ENCODE measurements around the gene LIPC.

DNA sequence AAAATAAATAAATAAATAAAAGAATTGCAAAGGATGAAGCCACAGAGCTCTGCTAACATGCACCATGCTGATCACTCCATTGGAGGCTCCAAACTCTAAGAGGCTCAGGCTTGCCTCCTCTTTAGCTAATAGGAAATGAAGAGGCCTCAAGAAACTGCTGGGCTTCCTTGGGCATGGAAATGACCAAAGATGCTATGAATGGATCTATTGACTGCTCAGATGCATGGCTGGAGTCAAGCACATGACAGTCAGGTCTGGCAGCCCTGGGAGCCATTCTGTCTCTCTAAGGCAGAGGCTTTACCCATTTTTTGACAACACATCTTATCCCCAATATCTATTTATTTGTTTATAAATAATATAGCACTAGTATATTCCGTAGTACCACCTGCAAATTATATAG, 5.3 kb upstream of the LIPC start:
- TF ChIP-seq CREB1 (CRISPR knock-in tag; IDR thresholded peaks at IDR 0.05) = no peak
- no peak for TF ChIP-seq TCF7 (CRISPR knock-in tag; IDR thresholded peaks at IDR 0.05; ENCODE audit: low read depth)
- no peak for TF ChIP-seq NFE2L1 (CRISPR knock-in tag; IDR thresholded peaks at IDR 0.05)
- TF ChIP-seq, protein P1, sequence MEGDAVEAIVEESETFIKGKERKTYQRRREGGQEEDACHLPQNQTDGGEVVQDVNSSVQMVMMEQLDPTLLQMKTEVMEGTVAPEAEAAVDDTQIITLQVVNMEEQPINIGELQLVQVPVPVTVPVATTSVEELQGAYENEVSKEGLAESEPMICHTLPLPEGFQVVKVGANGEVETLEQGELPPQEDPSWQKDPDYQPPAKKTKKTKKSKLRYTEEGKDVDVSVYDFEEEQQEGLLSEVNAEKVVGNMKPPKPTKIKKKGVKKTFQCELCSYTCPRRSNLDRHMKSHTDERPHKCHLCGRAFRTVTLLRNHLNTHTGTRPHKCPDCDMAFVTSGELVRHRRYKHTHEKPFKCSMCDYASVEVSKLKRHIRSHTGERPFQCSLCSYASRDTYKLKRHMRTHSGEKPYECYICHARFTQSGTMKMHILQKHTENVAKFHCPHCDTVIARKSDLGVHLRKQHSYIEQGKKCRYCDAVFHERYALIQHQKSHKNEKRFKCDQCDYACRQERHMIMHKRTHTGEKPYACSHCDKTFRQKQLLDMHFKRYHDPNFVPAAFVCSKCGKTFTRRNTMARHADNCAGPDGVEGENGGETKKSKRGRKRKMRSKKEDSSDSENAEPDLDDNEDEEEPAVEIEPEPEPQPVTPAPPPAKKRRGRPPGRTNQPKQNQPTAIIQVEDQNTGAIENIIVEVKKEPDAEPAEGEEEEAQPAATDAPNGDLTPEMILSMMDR (IDR thresholded peaks at IDR 0.05) = no peak
- no peak for TF ChIP-seq TEAD1 (CRISPR knock-in tag; IDR thresholded peaks at IDR 0.05)
- no peak for TF ChIP-seq ZNF121 (CRISPR knock-in tag; IDR thresholded peaks at IDR 0.05)
- TF ChIP-seq GRHL2 (CRISPR knock-in tag; IDR thresholded peaks at IDR 0.05; ENCODE audit: insufficient replicate concordance, severe bottlenecking) = no peak
- TF ChIP-seq NFYB (CRISPR knock-in tag; conservative IDR thresholded peaks at IDR 0.05; ENCODE audit: low read depth) = no peak
- no peak for TF ChIP-seq GABPB1 (CRISPR knock-in tag; IDR thresholded peaks at IDR 0.05)
- no peak for TF ChIP-seq MYBL2 (CRISPR knock-in tag; IDR thresholded peaks at IDR 0.05)
- TF ChIP-seq, protein P2, sequence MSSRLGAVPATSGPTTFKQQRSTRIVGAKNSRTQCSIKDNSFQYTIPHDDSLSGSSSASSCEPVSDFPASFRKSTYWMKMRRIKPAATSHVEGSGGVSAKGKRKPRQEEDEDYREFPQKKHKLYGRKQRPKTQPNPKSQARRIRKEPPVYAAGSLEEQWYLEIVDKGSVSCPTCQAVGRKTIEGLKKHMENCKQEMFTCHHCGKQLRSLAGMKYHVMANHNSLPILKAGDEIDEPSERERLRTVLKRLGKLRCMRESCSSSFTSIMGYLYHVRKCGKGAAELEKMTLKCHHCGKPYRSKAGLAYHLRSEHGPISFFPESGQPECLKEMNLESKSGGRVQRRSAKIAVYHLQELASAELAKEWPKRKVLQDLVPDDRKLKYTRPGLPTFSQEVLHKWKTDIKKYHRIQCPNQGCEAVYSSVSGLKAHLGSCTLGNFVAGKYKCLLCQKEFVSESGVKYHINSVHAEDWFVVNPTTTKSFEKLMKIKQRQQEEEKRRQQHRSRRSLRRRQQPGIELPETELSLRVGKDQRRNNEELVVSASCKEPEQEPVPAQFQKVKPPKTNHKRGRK (CRISPR knock-in tag; IDR thresholded peaks at IDR 0.05; ENCODE audit: borderline replicate concordance) = no peak
- TF ChIP-seq ELF4 (CRISPR knock-in tag; IDR thresholded peaks at IDR 0.05; ENCODE audit: low read depth) = no peak
- TF ChIP-seq ZNF263 (CRISPR knock-in tag; IDR thresholded peaks at IDR 0.05; ENCODE audit: low read depth) = no peak
- no peak for TF ChIP-seq FOXK1 (CRISPR knock-in tag; IDR thresholded peaks at IDR 0.05)
